Thyroid gland (tissue), 4 donors: ENCODE data around the gene RNASEH2B.

Source experiments
- CTCF ChIP-seq, 6 experiments: fragments of 200-600 bp in 3 of 6; fragments of 450-650 bp in 3 of 6; sonication (generic) in 3 of 6; IDR thresholded peaks; one replicate each; pipeline ENCODE4 v1.5.1; 2016 to 2019; ENCODE audit warnings: antibody characterized with exemption in 6 of 6, mild to moderate bottlenecking in 2 of 6, inconsistent platforms in 1 of 6, moderate library complexity in 1 of 6
- POLR2A ChIP-seq, 2 donors: fragments of 450-650 bp; IDR thresholded peaks; one replicate each; pipeline ENCODE4 v1.6.1; 2017; ENCODE audit warnings: antibody characterized with exemption in 2 of 2, mild to moderate bottlenecking in 2 of 2, moderate library complexity in 1 of 2

DNA sequence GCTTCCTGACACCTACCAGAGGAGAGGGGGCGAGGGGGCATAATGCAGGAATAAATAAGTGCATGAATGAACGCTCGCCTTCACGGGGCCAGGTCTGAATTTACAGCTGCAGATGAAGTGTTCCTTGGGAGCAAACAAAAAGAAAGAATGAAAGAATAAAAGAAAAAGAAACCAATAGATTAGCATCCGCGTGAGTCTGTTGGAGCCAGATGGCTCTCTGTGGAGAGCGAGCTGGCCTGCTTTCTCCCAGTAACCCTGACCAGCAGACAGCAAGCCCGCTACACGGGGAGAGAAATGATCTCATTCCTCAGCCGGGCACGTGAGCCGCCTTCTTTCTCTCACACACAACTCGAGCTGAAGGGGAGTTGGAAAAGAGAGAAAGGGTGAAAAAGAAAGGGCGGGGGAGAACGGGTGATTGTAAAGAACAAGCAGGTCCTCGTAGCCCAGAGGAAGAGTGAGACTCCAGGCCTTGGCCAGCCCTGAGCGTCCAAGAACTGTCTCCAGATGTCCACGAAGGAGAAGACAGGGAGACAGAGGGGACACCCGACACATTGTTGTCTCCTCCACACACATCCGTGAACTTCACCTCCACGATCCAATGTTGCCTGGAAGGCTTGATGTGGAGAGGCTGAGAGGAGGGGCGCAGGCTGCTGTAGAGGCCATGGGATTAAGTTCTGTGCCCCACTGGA, 81.4 kb downstream of the RNASEH2B start:
- TF ChIP-seq POLR2A (IDR thresholded peaks at IDR 0.05) (no peak), CTCF (IDR thresholded peaks at IDR 0.05) (no peak)
